GM21360 (cell line): ENCODE data around the gene STIM2.
A peak's percentile ranks its signal among the peaks of the same experiment; 100 is the strongest.

ENCODE experiments used
- ATAC-seq: cut with Tn5 transposase; IDR thresholded peaks from one replicate; pipeline ENCODE4 v1.9.1; 2021; ENCODE audit warnings: mild to moderate bottlenecking, moderate library complexity; ENCODE audit not compliant: unreplicated experiment

STIM2 gene

GRCh38 chr4:26896636-26897035 is 36.0 kb downstream of the STIM2 start:
- no peak for ATAC-seq

- no peak for ATAC-seq
These were observed 39.4 kb downstream of the STIM2 start for GRCh38 chr4:26899991-26900390.

DNA sequence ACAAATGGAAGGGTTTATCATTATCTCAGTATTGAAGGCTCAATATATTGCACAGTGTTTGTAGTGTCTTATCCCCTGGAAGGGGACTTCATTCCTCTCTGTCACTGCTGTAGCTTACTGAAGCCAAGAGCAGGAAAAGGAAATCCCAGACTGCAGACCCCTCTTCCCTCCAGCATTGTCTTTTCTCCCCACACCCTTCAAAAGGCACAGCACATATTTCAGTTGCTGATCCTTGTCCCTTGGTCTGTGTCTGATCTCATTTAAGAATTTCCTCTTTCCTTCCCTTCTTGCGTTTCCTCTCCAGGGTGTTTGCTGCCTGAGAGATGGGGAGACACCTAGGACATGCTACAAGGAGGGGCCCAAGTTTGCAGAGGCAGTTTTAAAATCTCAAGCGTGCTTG is 40.1 kb downstream of the STIM2 start:
- no peak for ATAC-seq

DNA sequence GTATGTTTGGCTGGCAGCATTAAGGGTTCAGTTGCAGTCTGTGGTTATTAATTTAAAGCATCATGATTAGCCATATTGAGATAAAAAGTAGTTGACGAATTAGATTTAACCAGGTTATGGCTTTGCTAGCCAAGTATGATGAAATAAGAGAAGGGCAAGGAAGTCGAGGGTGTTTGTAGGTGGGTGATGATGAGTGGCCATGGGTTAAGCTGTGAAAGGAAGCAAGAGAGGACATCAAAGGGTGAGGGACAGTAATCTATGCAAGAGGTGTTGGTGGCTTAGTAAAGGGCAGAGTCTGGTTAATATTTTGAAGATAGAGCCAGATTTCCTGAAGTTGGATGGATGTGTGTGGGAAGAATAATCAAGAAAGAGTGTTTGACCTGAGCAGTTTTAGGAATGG is 44.5 kb downstream of the STIM2 start:
- ATAC-seq = no peak

DNA sequence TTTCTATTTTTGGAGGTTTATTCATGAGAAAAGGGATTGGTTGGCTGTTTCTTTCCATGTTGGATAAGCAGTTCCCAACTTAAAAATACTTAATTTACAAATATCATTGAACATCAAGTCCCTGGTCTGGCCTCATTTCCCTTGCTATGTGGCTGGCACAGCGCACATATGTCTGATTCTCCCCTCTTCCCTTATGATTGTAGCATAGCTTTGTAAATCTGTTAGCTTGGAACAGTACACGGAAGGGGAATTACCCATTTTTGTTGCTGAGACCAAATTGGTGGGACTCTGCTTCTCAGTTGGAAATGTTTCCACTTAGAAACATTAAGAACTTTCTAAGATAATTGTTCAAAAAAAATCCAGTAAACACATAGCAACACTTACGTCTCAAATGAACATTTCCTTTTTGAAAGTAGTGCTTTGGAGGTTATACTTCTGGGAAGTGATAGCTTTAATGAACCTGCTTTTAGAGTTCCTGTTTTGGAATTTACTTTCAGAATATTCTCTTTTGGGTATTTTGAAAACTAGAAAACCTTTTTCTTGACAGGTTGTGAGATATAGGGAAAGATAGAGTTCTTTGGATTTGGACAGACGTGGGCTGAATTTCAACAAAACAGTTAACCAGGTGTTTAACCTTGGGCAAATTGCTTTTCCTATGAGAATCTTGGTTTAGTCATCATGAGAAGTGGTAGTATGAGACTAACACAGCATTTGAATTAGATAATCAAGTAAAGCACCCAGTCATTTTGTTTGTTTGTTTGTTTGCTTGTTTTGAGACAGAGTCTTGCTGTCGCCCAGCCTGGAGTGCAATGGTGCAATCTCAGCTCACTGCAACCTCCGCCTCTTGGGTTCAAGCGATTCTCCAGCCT is 47.3 kb downstream of the STIM2 start:
- peak; percentile 51 for ATAC-seq

GRCh38 chr4:26909369-26909768 is 48.7 kb downstream of the STIM2 start:
- no peak for ATAC-seq

GRCh38 chr4:26911254-26911653 is 50.6 kb downstream of the STIM2 start:
- ATAC-seq = no peak

DNA sequence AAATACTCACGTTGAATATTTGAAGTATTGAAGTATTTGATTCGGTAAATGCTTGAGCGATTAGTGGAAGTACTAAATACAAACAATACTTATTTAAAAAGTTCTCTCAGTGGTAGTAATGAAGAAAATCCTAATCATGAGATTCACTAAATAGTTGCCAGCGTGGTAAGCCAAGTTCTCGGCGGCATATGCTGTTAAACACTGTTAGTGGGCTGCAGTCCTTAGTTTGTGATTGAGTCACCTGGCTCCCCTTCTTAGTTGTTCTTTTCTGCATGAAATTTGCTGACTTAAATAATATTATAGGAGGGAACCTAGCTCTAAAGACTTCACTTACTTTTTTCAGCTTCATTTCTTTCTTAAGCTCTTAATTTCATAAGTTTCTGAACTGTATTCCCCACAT is 51.4 kb downstream of the STIM2 start:
- ATAC-seq = no peak

DNA sequence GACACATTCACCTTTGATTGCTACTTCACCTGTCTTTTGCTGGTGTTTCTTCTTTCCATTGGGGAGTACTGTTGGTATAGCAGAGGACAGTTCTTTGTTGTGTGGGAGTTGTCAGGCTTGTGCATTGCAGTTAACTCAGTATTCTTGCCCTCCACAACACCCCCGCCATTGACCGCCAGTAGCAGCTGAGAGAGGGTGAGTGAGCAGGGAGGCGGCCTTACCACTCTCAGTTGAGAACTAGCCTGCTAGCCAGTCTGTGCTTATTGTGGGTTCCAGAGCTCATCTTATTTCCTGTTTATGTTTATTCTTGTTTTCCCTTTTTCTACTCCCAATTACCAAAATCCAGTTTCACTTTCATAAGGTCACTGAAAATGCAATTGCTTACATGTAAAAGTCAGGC is 52.2 kb downstream of the STIM2 start:
- peak; percentile 49 for ATAC-seq

DNA sequence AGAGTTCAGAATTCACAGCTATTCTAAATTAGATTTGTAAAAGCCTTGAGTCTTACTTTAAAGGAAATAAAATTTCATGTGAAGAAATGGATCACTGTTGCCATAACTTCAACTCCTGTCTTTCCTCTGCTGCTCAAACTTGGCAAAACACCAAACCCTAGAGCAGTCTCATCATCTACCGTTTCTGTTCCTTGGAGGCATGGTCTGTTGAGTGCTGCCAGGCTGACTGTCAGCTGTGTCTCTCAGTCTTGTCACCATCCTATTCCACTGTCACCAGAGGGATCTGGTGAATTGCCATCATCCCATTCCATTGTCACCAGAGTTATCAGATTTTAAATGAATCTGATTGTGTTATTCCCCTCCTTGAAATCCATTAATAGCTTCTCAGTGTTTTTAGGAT is 55.6 kb downstream of the STIM2 start:
- ATAC-seq = no peak

GRCh38 chr4:26930964-26931363 is 70.3 kb downstream of the STIM2 start:
- no peak for ATAC-seq

DNA sequence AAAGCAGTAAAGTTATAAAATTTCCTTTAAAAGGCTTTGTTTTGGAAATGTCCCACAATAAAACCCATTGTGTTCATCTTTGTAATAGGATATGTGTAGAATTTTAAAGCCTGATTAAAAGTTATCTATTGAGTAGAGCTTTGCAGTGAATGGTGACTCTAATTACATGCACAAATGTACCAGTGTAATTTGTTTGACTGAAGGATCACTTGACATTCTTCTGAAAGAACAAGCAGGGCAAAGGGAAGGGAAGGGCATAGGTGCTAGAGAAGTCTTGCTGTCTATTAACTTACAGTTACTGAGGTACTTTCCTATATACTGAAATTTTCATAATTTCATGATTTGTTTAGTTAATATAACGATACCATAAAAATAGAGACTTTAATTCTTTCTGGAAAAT is 70.8 kb downstream of the STIM2 start:
- no peak for ATAC-seq

- no peak for ATAC-seq
These were observed 71.3 kb downstream of the STIM2 start for GRCh38 chr4:26931966-26932365.

DNA sequence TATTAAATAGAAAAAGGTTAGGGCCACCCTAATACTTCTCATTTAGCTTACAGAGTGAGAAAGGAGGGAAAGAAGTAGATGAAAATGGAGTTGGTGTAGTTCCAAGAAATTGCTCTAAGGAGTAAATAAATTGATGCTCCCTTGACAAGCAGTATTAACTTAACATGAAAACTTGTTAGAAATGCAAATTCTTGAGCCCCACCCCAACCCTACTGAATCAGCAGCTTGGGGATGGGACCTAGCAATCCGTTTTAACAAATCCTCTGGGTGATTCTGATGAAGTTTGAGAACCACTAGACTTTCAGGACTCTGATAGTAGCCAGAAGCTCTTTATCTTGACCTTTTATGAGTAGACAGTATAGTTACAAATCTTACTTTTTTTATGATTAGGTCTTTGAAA is 74.8 kb downstream of the STIM2 start:
- ATAC-seq = no peak

GRCh38 chr4:26936284-26937065 is 75.8 kb downstream of the STIM2 start:
- ATAC-seq = no peak

- peak; percentile 83 for ATAC-seq
These were observed 76.5 kb downstream of the STIM2 start for GRCh38 chr4:26937139-26937538.

- ATAC-seq = no peak
These were observed 76.9 kb downstream of the STIM2 start for GRCh38 chr4:26937567-26937966.

GRCh38 chr4:26938516-26938915 is 77.9 kb downstream of the STIM2 start:
- ATAC-seq = no peak

GRCh38 chr4:26941951-26942350 is 81.3 kb downstream of the STIM2 start:
- ATAC-seq = no peak

GRCh38 chr4:26942871-26943270 is 82.2 kb downstream of the STIM2 start:
- no peak for ATAC-seq

DNA sequence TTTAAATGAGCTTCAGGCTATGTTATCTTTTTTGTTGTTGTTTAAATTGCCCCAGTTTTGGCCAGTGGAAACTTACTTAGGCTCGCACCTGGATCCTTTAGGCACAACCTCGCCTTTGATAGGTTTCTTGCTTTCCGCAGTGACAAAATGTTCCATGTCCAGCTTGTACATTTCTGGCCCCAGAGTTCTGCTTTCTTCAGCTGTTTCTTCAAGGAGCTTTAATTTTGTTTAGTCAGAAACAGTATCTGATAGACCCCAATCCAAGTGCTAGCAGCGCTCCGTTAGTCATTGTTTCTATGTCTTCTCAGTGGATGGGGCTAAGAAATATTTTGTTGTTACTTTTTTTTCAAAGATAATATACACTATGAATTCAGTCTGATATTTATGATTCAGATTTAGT is 82.8 kb downstream of the STIM2 start:
- ATAC-seq = no peak

GRCh38 chr4:26945794-26946193 is 85.2 kb downstream of the STIM2 start:
- no peak for ATAC-seq
